Measurements from ENCODE around the gene CERK.

DNA sequence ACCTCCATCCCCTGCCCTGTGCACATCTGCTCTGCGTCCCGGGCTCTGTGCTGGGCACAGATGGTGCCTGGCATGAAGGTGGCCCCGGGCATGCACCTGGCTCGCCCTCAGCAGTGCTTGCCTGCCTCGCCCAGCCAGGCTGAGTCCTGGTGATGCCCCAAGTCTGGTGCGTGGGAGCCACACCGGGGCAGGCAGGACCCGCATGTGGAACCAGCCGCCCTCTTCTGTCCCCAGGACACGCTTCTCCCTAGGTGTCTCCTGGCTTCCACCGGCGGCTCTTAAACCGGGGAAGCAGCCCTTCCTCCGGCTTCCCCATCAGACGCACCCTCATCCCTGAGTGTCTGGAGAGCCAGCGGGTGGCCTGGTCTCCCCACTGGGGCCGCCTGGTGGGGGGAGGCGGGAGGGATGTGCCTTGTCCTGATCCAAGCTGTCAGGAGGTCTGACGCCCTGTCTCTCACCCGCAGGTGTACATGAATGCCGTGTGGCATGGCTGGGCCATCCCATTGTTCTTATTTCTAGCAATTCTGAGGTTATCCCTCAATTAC, 72.8 kb downstream of the CERK start:
- no peak for TF ChIP-seq GATA2 (IDR thresholded peaks at IDR 0.05; ENCODE audit: low read depth, low read length)
- TF ChIP-seq GATA3 (IDR thresholded peaks at IDR 0.05; ENCODE audit: low read depth, low read length) = no peak
